Right cardiac atrium (tissue), 5 donors: ENCODE data around the gene CAP2. TPM values are rescaled to one million over a fixed set of nuclear protein-coding genes. Genes with fewer than 3 reads are reported as not detected.
A peak's percentile ranks its signal among the peaks of the same experiment; 100 is the strongest.

Experiments
- ATAC-seq, 2 donors: fragments of 200-7000 bp; cut with Tn5 transposase; one replicate each; pipeline versions ENCODE4 v1.8.0 to v1.9.1; 2020; ENCODE audit warnings: moderate library complexity in 2 of 2, mild to moderate bottlenecking in 1 of 2
- DNase-seq, 3 donors: peaks; one replicate each; pipeline ENCODE4 v3.0.0-alpha.2; 2020
- H3K27ac ChIP-seq: one replicate; pipeline ENCODE4 v1.5.1; 2013; ENCODE audit warnings: mild to moderate bottlenecking, low read length, control low read depth, moderate library complexity
- H3K27me3 ChIP-seq: one replicate; pipeline ENCODE4 v1.6.1; 2013; ENCODE audit not compliant: control insufficient read depth, insufficient read depth
- H3K4me1 ChIP-seq: one replicate; pipeline ENCODE4 v1.6.1; 2013; ENCODE audit warnings: low read length; ENCODE audit not compliant: control insufficient read depth, insufficient read depth
- H3K4me3 ChIP-seq: one replicate; pipeline ENCODE4 v1.5.1; 2013; ENCODE audit warnings: low read length, control low read depth
- H3K9me3 ChIP-seq: one replicate; pipeline ENCODE4 v1.6.1; 2013; ENCODE audit warnings: low read length; ENCODE audit not compliant: control insufficient read depth
- WGBS: extraction: QIAGEN DNeasy Blood & Tissue Kit; methylation state at CpG from one replicate; pipeline ENCODE4 v1.1.7; 2013; 5-methylcytosine and 5-hydroxymethylcytosine counted together
- intact Hi-C, 4 donors: fragments of 100-400 bp; cut with DNase I; formaldehyde crosslinking; loops; one replicate each; pipeline versions ENCODE4 v1.11.0 to v1.14.0; 2022 to 2023
- polyA plus RNA-seq: library from polyadenylated mRNA; stranded (reverse); fragments of 200-250 nt; gene quantifications from one replicate; pipeline ENCODE4 v1.2.3, GENCODE V29; 2013
- total RNA-seq, 4 donors: library from RNA; stranded (reverse); fragmentation: NEBNext Ultra II Directional; extraction: Animal tissue kit (Norgen Biotek cat#: 25700); gene quantifications; one replicate each; pipeline ENCODE4 v1.2.1, GENCODE V29; 2021
- donor health status: healthy with polysubstance abuse.
- donor health status: DM: no; HTN: yes; CAD: no.
- donor health status: DM: no; HTN: no; CAD: no.
- donor health status: DM: no; HTN: yes; CAD: no; lungs with severe emphysema.
- donor health status: DM: yes; HTN: yes; CAD: no.

The CAP2 gene
- total and polyA plus RNA-seq, 5 donors: 66.1 to 127 (median 100) TPM

GRCh38 chr6:17504005-17504404, 110.6 kb downstream of the CAP2 start:
- ATAC-seq: no peak
- H3K4me1 ChIP-seq: no peaks in the 10 kb centered on the region
- no peaks in the 10 kb centered on the region for H3K9me3 ChIP-seq
- WGBS: 75% methylated on average over 1 of the region's 1 CpG
- intact Hi-C loops: no loop called here
- no peak overlapping the region for H3K4me3 ChIP-seq
- DNase-seq: no peak
- no peak overlapping the region for H3K27ac ChIP-seq
- no peaks in the 10 kb centered on the region for H3K27me3 ChIP-seq

- H3K27me3 ChIP-seq: no peaks in the 10 kb centered on the region
- no peak overlapping the region for H3K4me3 ChIP-seq
- intact Hi-C loops: no loop called here
- WGBS: 85% methylated on average over 5 of the region's 5 CpGs
- no peaks in the 10 kb centered on the region for H3K9me3 ChIP-seq
- H3K4me1 ChIP-seq: no peaks in the 10 kb centered on the region
- ATAC-seq (peak in 1 of 2 donors; percentile 40), DNase-seq (no peak)
- no peak overlapping the region for H3K27ac ChIP-seq
These were observed 111.7 kb downstream of the CAP2 start for GRCh38 chr6:17505062-17505476.

GRCh38 chr6:17505767-17506280, 112.4 kb downstream of the CAP2 start:
- Histone ChIP-seq H3K4me3 (no peak overlapping the region), H3K27ac (no peak overlapping the region), H3K9me3 (no peaks in the 10 kb centered on the region), H3K27me3 (no peaks in the 10 kb centered on the region), H3K4me1 (no peaks in the 10 kb centered on the region)
- DNase-seq: no peak
- intact Hi-C loops: no loop called here
- no peak for ATAC-seq
- WGBS: 94% methylated on average over 5 of the region's 5 CpGs

GRCh38 chr6:17506531-17506930, 113.1 kb downstream of the CAP2 start:
- H3K4me1 ChIP-seq: no peaks in the 10 kb centered on the region
- intact Hi-C loops: no loop called here
- no peaks in the 10 kb centered on the region for H3K27me3 ChIP-seq
- ATAC-seq (no peak), DNase-seq (no peak)
- 93% methylated on average over 6 of the region's 6 CpGs for WGBS
- no peak overlapping the region for H3K27ac ChIP-seq
- no peak overlapping the region for H3K4me3 ChIP-seq
- no peaks in the 10 kb centered on the region for H3K9me3 ChIP-seq

GRCh38 chr6:17506962-17507361, 113.6 kb downstream of the CAP2 start:
- WGBS: 83% methylated on average over 12 of the region's 12 CpGs
- no peak for ATAC-seq

GRCh38 chr6:17511084-17511483, 117.7 kb downstream of the CAP2 start:
- Histone ChIP-seq H3K4me3 (no peak overlapping the region), H3K4me1 (no peaks in the 10 kb centered on the region), H3K27ac (no peak overlapping the region), H3K27me3 (no peaks in the 10 kb centered on the region), H3K9me3 (no peaks in the 10 kb centered on the region)
- WGBS: 95% methylated on average over 11 of the region's 11 CpGs
- intact Hi-C loops: no loop called here
- ATAC-seq: no peak
- no peak for DNase-seq

More at GRCh38 chr6:17506962-17507361, 113.6 kb downstream of the CAP2 start:
- H3K9me3 ChIP-seq: no peaks in the 10 kb centered on the region
- H3K4me1 ChIP-seq: no peaks in the 10 kb centered on the region
- no peaks in the 10 kb centered on the region for H3K27me3 ChIP-seq
- H3K4me3 ChIP-seq: no peak overlapping the region
- no peak overlapping the region for H3K27ac ChIP-seq
- intact Hi-C loops: no loop called here
- no peak for DNase-seq

GRCh38 chr6:17511580-17511979, 118.2 kb downstream of the CAP2 start:
- H3K27ac ChIP-seq: no peak overlapping the region
- intact Hi-C loops: no loop called here
- WGBS: 98% methylated on average over 7 of the region's 7 CpGs
- H3K4me3 ChIP-seq: no peak overlapping the region
- no peaks in the 10 kb centered on the region for H3K27me3 ChIP-seq
- H3K9me3 ChIP-seq: no peaks in the 10 kb centered on the region
- no peak for ATAC-seq
- no peaks in the 10 kb centered on the region for H3K4me1 ChIP-seq
- DNase-seq: no peak

GRCh38 chr6:17519120-17519519, 125.7 kb downstream of the CAP2 start:
- intact Hi-C loops: no loop called here
- no peak overlapping the region for H3K27ac ChIP-seq
- DNase-seq: no peak
- H3K9me3 ChIP-seq: no peaks in the 10 kb centered on the region
- no peak for ATAC-seq
- WGBS: 59% methylated on average over 5 of the region's 5 CpGs
- H3K4me1 ChIP-seq: no peaks in the 10 kb centered on the region
- H3K27me3 ChIP-seq: no peaks in the 10 kb centered on the region
- H3K4me3 ChIP-seq: no peak overlapping the region

- H3K4me3 ChIP-seq: no peak overlapping the region
- ATAC-seq: no peak
- WGBS: 63% methylated on average over 3 of the region's 3 CpGs
- H3K4me1 ChIP-seq: no peaks in the 10 kb centered on the region
- H3K27ac ChIP-seq: no peak overlapping the region
- no peak for DNase-seq
- no peaks in the 10 kb centered on the region for H3K9me3 ChIP-seq
- H3K27me3 ChIP-seq: no peaks in the 10 kb centered on the region
- intact Hi-C loops: no loop called here
These were observed 132.2 kb downstream of the CAP2 start for GRCh38 chr6:17525637-17526036.

- WGBS: 26% methylated on average over 1 of the region's 1 CpG
- intact Hi-C loops: no loop called here
- no peak for DNase-seq
- Histone ChIP-seq H3K9me3 (no peaks in the 10 kb centered on the region), H3K4me3 (no peak overlapping the region), H3K27ac (no peak overlapping the region), H3K4me1 (no peaks in the 10 kb centered on the region), H3K27me3 (no peaks in the 10 kb centered on the region)
- no peak for ATAC-seq
These were observed 133.7 kb downstream of the CAP2 start for GRCh38 chr6:17527076-17527475.

- H3K4me1 ChIP-seq: no peaks in the 10 kb centered on the region
- H3K4me3 ChIP-seq: no peak overlapping the region
- DNase-seq (no peak), ATAC-seq (no peak)
- no peaks in the 10 kb centered on the region for H3K27me3 ChIP-seq
- no peaks in the 10 kb centered on the region for H3K9me3 ChIP-seq
- 76% methylated on average over 3 of the region's 3 CpGs for WGBS
- intact Hi-C loops: no loop called here
- no peak overlapping the region for H3K27ac ChIP-seq
These were observed 137.0 kb downstream of the CAP2 start for GRCh38 chr6:17530321-17530835.

GRCh38 chr6:17536586-17536985, 143.2 kb downstream of the CAP2 start:
- Histone ChIP-seq H3K27me3 (no peaks in the 10 kb centered on the region), H3K9me3 (no peaks in the 10 kb centered on the region), H3K4me1 (no peaks in the 10 kb centered on the region), H3K4me3 (no peak overlapping the region), H3K27ac (no peak overlapping the region)
- ATAC-seq: no peak
- WGBS: 79% methylated on average over 2 of the region's 2 CpGs
- no peak for DNase-seq
- intact Hi-C loops: no loop called here
